ENCODE measurements around the gene CHST9. TPM values are rescaled to one million over a fixed set of nuclear protein-coding genes. Genes with fewer than 3 reads are reported as not detected.

CHST9 gene
- total and polyA plus RNA-seq, 2 donors (not counting 3 experiments of a cell fraction or from before 2014, with no cell fraction given), result not detected

DNA sequence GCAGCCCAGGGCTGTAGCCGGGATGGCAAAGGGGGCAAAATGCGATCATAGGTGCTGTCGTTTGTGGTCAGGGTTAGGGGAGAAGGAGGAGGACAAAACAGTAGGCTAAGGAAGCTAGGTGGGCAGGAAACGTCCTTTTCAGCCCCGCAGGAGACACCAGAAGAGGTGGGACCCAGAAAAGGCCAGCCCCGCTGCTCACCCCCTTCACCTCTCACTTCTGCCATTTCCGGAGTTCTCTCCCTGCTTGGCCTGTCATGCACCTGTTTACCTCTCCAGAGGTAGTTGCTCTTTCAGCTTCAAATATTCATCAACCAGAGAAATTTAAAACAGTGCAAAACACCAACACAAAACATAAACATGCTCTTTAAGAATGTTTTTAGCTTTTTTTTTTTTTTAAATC, 320.4 kb downstream of the CHST9 start:
- dilution Hi-C loops (cut with MboI; ENCODE audit: extremely low pct_ligation_motif_present, low sequenced_read_pairs) (no loop called here), intact Hi-C loops (cut with micrococcal nuclease) (no loop called here)
- no peak overlapping the region for H3K27ac ChIP-seq (ENCODE audit: insufficient read depth, low read depth, low read length)
- H3K9ac ChIP-seq (replicated peaks; ENCODE audit: extremely low read depth, insufficient read depth, low read length), result no peak overlapping the region
- no peaks in the 10 kb centered on the region for H3K9me1 ChIP-seq (replicated peaks; ENCODE audit: control insufficient read depth, extremely low read depth, insufficient read depth, low read length)
- no peaks in the 10 kb centered on the region for H4K20me1 ChIP-seq (replicated peaks; ENCODE audit: control insufficient read depth, extremely low read depth, insufficient read depth, low read length)
- DNase-seq (ENCODE audit: low read depth, low spot score), result no peak
- CTCF ChIA-PET, result no interaction called here
- BruUV-seq (replicated peaks), result no TSS peak
- H3K4me3 ChIP-seq (replicated peaks in 1 of 3; ENCODE audit: insufficient read depth in 1 of 3, low read depth in 1 of 3, low read length in 3 of 3), result no peak overlapping the region
- no peaks in the 10 kb centered on the region for H3K36me3 ChIP-seq (ENCODE audit: control insufficient read depth in 2 of 2, extremely low read depth in 1 of 2, insufficient read depth in 2 of 2, low read length in 2 of 2)
- H2AFZ ChIP-seq (ENCODE audit: low read depth, low read length), result no peak overlapping the region
- no peak overlapping the region for H3K4me2 ChIP-seq (ENCODE audit: insufficient read depth, low read length)
- peaks cover 0 to 2% of the 10 kb centered on the region in 2 experiments for H3K27me3 ChIP-seq (ENCODE audit: control insufficient read depth in 2 of 2, insufficient read depth in 2 of 2, low read length in 2 of 2)
- FAIRE-seq, result no peak
- H3K9me3 ChIP-seq (replicated peaks; ENCODE audit: control insufficient read depth, insufficient read depth, low read length), result no peaks in the 10 kb centered on the region
- TF ChIP-seq, protein P1, sequence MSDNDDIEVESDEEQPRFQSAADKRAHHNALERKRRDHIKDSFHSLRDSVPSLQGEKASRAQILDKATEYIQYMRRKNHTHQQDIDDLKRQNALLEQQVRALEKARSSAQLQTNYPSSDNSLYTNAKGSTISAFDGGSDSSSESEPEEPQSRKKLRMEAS (IDR thresholded peaks at IDR 0.05; ENCODE audit: insufficient read depth, insufficient read length), result no peak
- TF ChIP-seq JUN (IDR thresholded peaks at IDR 0.05; ENCODE audit: borderline replicate concordance, insufficient read depth, insufficient read length, low read depth) (no peak), GATA2 (IDR thresholded peaks at IDR 0.05; ENCODE audit: insufficient read depth, insufficient read length, low read depth, low read length) (no peak), FOS (IDR thresholded peaks at IDR 0.05; ENCODE audit: borderline replicate concordance, insufficient read depth, low read length) (no peak), POLR2AphosphoS5 (IDR thresholded peaks at IDR 0.05; ENCODE audit: insufficient read depth, low read depth, low read length) (no peak), MYC (IDR thresholded peaks at IDR 0.05; ENCODE audit: low read depth, low read length) (no peak), POLR2A (IDR thresholded peaks at IDR 0.05; ENCODE audit: low read depth, low read length) (no peak), EZH2 (IDR thresholded peaks at IDR 0.05; ENCODE audit: borderline replicate concordance, low read depth, low read length, severe bottlenecking) (no peak)
- TF ChIP-seq, protein P2, sequence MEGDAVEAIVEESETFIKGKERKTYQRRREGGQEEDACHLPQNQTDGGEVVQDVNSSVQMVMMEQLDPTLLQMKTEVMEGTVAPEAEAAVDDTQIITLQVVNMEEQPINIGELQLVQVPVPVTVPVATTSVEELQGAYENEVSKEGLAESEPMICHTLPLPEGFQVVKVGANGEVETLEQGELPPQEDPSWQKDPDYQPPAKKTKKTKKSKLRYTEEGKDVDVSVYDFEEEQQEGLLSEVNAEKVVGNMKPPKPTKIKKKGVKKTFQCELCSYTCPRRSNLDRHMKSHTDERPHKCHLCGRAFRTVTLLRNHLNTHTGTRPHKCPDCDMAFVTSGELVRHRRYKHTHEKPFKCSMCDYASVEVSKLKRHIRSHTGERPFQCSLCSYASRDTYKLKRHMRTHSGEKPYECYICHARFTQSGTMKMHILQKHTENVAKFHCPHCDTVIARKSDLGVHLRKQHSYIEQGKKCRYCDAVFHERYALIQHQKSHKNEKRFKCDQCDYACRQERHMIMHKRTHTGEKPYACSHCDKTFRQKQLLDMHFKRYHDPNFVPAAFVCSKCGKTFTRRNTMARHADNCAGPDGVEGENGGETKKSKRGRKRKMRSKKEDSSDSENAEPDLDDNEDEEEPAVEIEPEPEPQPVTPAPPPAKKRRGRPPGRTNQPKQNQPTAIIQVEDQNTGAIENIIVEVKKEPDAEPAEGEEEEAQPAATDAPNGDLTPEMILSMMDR (IDR thresholded peaks at IDR 0.05; ENCODE audit: extremely low read depth in 1 of 2, insufficient read depth in 1 of 2, low read depth in 1 of 2, low read length in 2 of 2), result no peak
- H3K79me2 ChIP-seq (ENCODE audit: control insufficient read depth, insufficient read depth, low read length), result no peaks in the 10 kb centered on the region
- no peaks in the 10 kb centered on the region for H3K4me1 ChIP-seq (ENCODE audit: control insufficient read depth, extremely low read depth, insufficient read depth, low read length)
- POLR2A ChIA-PET, result no interaction called here

Measured in endothelial cell of umbilical vein (primary cell).